Common myeloid progenitor, CD34-positive (primary cell): ENCODE measurements around the gene SLC13A2.

Experiments
- CTCF ChIA-PET: fragments of 350-600 bp; sonication (Branson Sonifier 250); formaldehyde crosslinking; loops from one replicate; lab custom pipeline; 2021; ENCODE audit warnings: antibody characterized with exemption; lab: Charles Lee
- POLR2A ChIA-PET: fragments of 350-600 bp; sonication (Branson Sonifier 250); formaldehyde crosslinking; loops from one replicate; lab custom pipeline; 2021; ENCODE audit warnings: antibody characterized with exemption; lab: Charles Lee
- DNase-seq, 3 donors: peaks; one replicate each; pipeline versions ENCODE4 v3.0.0 to v3.0.0-alpha.2; 2013
- H3K27ac ChIP-seq, 2 experiments: 1 replicate in 1 of 2; 2 replicates in 1 of 2; pipeline ENCODE4 v1.7.0; 2013; ENCODE audit warnings: inconsistent platforms in 2 of 2, low read length in 2 of 2, mild to moderate bottlenecking in 2 of 2, low read depth in 1 of 2, moderate library complexity in 1 of 2; ENCODE audit not compliant: severe bottlenecking in 2 of 2, insufficient read depth in 1 of 2, poor library complexity in 1 of 2
- H3K27me3 ChIP-seq, 5 experiments: replicated peaks in 2 of 5; 1 replicate in 3 of 5; 2 replicates in 2 of 5; pipeline versions ENCODE4 v1.6.1 to v1.7.0; 2013; ENCODE audit warnings: low read length in 4 of 5, mild to moderate bottlenecking in 2 of 5, moderate library complexity in 2 of 5, inconsistent platforms in 1 of 5; ENCODE audit not compliant: insufficient read depth in 5 of 5, control insufficient read depth in 4 of 5
- H3K36me3 ChIP-seq, 4 experiments: 1 replicate in 2 of 4; 2 replicates in 2 of 4; pipeline versions ENCODE4 v1.6.1 to v1.7.0; 2013; ENCODE audit warnings: low read length in 3 of 4, control low read depth in 1 of 4, mild to moderate bottlenecking in 1 of 4; ENCODE audit not compliant: control insufficient read depth in 4 of 4, insufficient read depth in 4 of 4
- H3K4me1 ChIP-seq, 4 experiments: 1 replicate in 3 of 4; 2 replicates in 1 of 4; pipeline versions ENCODE4 v1.6.1 to v1.7.1; 2013; ENCODE audit warnings: low read length in 3 of 4, mild to moderate bottlenecking in 3 of 4, control low read depth in 1 of 4, inconsistent platforms in 1 of 4, moderate library complexity in 1 of 4; ENCODE audit not compliant: control insufficient read depth in 4 of 4, insufficient read depth in 4 of 4; ENCODE audit errors: control extremely low read depth in 1 of 4
- H3K4me3 ChIP-seq, 7 experiments: 1 replicate in 4 of 7; 2 replicates in 3 of 7; pipeline versions ENCODE4 v1.5.1 to v1.7.0; 2013; ENCODE audit warnings: mild to moderate bottlenecking in 7 of 7, low read length in 6 of 7, moderate library complexity in 6 of 7, inconsistent platforms in 2 of 7, low read depth in 2 of 7, control low read depth in 1 of 7; ENCODE audit not compliant: insufficient read depth in 4 of 7, control insufficient read depth in 1 of 7; ENCODE audit errors: extremely low read depth in 1 of 7
- H3K9me3 ChIP-seq, 5 experiments: 1 replicate in 4 of 5; 2 replicates in 1 of 5; pipeline versions ENCODE4 v1.6.1 to v1.7.1; 2013; ENCODE audit warnings: low read length in 4 of 5, mild to moderate bottlenecking in 2 of 5, inconsistent platforms in 1 of 5, low read depth in 1 of 5, moderate library complexity in 1 of 5; ENCODE audit not compliant: control insufficient read depth in 4 of 5, insufficient read depth in 2 of 5; ENCODE audit errors: control extremely low read depth in 1 of 5
- WGBS: methylation state at CpG from one replicate; pipeline ENCODE4 v1.1.5; 2013; ENCODE audit not compliant: insufficient coverage; 5-methylcytosine and 5-hydroxymethylcytosine counted together

The SLC13A2 gene

DNA sequence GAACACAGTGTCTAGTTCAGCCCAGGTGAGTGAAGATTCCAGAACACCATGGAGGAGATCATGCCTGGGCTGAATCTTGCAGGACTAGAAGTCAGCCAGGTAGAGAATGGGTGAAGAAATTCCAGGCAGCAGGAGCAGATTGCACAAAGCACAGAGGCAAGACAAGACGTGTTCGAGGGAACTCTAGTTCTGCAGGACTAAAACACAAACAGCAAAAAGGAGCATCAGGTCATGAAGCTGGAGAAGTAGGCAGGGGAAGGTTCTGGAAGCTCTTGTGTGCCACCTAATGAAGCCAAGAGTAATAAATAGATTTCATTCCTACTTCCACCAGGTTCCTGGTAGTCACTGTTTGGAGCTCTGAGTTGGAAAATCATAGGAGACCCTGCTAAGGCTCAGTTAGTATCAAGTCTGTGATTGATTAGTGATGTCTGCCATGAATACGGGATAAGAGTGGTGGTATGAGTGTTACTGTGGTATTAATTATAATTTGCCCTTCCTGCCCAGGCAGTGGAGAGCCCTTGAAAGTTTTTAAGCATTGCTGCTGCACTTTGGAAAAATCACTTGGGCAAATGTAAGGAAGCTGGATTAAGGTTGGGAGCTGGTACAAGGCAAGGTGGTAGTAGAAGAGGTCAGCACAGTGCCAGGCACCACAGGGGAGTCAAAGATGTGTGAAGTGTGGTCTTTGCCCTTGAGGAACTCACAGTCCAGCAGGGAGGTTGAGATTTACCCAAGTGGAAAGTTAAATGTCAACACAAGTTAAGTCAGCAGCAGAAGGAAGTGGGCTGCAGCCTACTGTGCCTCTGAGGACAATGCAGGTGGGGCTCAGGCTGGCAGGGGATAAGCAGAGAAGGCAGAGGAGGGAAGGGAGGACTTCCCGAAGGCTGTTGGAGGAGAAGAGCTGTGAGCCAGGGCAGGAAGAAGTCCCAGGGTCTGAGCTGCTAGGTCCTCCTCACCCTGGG is 19.2 kb downstream of the SLC13A2 start:
- 76% methylated on average over 4 of the region's 4 CpGs for WGBS

DNA sequence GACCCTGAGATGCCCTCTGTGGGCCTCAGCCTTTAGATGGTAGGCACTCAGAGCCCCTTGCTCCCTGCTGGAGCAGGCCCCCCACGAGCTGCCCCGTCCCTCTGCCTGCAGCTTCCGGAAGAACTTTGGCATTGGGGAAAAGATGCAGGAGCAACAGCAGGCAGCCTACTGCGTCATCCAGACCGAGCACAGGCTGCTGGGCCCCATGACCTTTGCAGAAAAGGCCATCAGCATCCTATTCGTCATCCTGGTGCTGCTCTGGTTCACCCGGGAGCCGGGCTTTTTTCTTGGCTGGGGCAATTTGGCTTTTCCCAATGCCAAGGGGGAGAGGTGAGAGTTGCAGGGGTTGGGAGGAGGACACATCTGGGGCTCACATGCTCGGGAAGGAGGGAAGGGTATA is 20.0 kb downstream of the SLC13A2 start:
- Histone ChIP-seq H3K36me3 (no peaks in the 10 kb centered on the region), H3K4me1 (peaks cover 0 to 6% (median 2%) of the 10 kb centered on the region in 4 experiments), H3K4me3 (no peak overlapping the region), H3K27me3 (no peaks in the 10 kb centered on the region), H3K27ac (no peak overlapping the region), H3K9me3 (no peaks in the 10 kb centered on the region)
- WGBS, result 94% methylated on average over 8 of the region's 9 CpGs
- POLR2A ChIA-PET, result no interaction called here
- CTCF ChIA-PET, result interaction anchor here (0.8 to 17.1 kb wide), 7 partner anchors 8 to 82 kb away, joined by 3 to 260 read pairs (median 4); no protein-coding TSS in a partner anchor
- DNase-seq, result no peak

More for the DNA sequence above, 19.2 kb downstream of the SLC13A2 start:
- Histone ChIP-seq H3K4me3 (no peak overlapping the region), H3K27me3 (no peaks in the 10 kb centered on the region), H3K27ac (no peak overlapping the region), H3K36me3 (no peaks in the 10 kb centered on the region), H3K4me1 (peaks cover 0 to 6% (median 2%) of the 10 kb centered on the region in 4 experiments), H3K9me3 (no peaks in the 10 kb centered on the region)
- DNase-seq, result peak in 1 of 3 donors; percentile 16
- CTCF ChIA-PET, result interaction anchor here (0.8 to 17.1 kb wide), 8 partner anchors 8 to 83 kb away, joined by 3 to 260 read pairs (median 4); no protein-coding TSS in a partner anchor
- POLR2A ChIA-PET, result interaction anchor here (0.6 kb wide), 1 partner anchor 125 kb away, joined by 3 read pairs; no protein-coding TSS in a partner anchor

DNA sequence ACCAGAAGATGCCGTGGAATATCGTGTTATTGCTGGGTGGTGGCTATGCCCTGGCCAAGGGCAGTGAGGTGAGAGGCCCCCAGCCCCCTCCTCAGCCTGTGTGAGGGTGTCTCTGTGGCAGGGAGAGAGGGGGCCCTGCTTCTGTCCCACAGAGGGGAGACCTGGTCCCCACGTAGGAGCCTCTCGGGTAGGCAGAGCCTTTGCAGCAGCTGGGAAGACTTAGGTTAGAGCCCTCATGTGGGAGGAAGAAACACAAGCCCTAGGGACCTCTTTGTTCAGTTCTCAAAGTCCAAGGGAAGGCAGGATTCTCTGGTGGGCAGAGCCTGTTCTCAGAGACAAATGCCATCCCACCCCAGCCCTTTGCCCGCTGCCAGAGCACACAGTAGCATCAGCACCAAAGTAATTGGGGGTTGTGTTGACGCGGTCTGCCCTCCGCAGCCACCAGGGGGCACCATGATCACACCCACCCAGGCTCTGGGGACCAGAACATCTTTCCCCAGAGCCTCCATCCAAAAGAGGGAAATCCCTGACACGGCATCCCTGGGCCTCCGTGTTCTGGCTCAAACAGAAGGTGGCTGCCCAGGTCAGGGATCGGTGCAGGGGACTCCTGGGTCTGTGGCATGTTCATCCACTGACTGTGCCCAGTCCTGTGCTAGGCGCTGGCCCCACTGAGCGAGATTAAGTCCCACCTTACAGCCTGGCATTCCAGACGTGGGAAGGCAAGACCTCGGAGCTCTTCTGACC is 21.2 kb downstream of the SLC13A2 start:
- Histone ChIP-seq H3K9me3 (no peaks in the 10 kb centered on the region), H3K4me1 (peaks cover 0 to 6% (median 2%) of the 10 kb centered on the region in 4 experiments), H3K27ac (no peak overlapping the region), H3K36me3 (no peaks in the 10 kb centered on the region), H3K27me3 (no peaks in the 10 kb centered on the region), H3K4me3 (no peak overlapping the region)
- 36% methylated on average over 10 of the region's 15 CpGs for WGBS
- POLR2A ChIA-PET, result no interaction called here
- DNase-seq, result peak; percentile 63 to 83 (median 75)
- CTCF ChIA-PET, result interaction anchor here (0.6 to 17.1 kb wide), 17 partner anchors 9 to 118 kb away, joined by 3 to 260 read pairs (median 4); no protein-coding TSS in a partner anchor

DNA sequence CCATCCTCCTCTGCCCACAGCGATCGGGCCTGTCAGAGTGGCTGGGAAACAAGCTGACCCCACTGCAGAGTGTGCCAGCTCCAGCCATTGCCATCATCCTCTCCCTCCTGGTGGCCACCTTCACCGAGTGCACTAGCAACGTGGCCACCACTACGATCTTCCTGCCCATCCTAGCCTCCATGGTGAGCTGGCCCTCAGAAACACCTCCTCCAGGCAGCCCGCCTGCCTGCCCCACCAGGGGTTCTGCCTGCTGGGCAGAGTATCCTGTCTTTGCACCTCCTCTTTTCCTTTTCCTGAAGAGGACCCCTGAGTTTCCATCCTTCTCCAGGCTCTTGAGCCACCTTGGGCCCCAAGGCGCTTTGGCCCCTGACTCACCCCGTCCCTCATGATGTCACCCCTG is 22.2 kb downstream of the SLC13A2 start:
- ChIA-PET CTCF (interaction anchor here (0.7 to 17.1 kb wide), 13 partner anchors 9 to 117 kb away, joined by 3 to 260 read pairs (median 4); no protein-coding TSS in a partner anchor), POLR2A (interaction anchor here (1.0 kb wide), 1 partner anchor 13 kb away, joined by 3 read pairs; no protein-coding TSS in a partner anchor)
- DNase-seq, result no peak
- no peak overlapping the region for H3K4me3 ChIP-seq
- H3K27ac ChIP-seq, result no peak overlapping the region
- 93% methylated on average over 8 of the region's 8 CpGs for WGBS
- peaks cover 0 to 6% (median 2%) of the 10 kb centered on the region in 4 experiments for H3K4me1 ChIP-seq
- no peaks in the 10 kb centered on the region for H3K27me3 ChIP-seq
- no peaks in the 10 kb centered on the region for H3K9me3 ChIP-seq
- H3K36me3 ChIP-seq, result no peaks in the 10 kb centered on the region

DNA sequence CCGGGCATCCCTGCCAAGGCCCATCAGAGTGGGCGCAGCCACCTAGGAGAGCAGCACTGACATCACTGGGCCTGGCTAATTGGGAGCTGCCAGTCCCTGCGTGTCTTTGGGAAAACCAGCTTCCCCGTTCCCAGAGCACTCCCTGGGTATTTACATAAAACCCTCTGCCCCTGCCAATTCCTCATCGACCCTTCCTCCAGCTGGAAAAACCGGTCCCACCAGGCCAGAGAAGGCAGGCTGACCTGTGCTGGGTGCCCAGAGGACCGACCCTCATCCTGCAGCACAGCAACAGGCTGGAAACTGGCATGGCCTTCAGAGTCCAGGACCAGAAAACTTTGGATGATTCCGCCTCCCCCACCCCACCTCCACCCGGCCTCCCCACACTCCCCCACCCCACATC is 24.5 kb downstream of the SLC13A2 start:
- CTCF ChIA-PET, result interaction anchor here (1.1 to 17.1 kb wide), 3 partner anchors 21 to 113 kb away, joined by 3 to 260 read pairs (median 10); no protein-coding TSS in a partner anchor
- Histone ChIP-seq H3K36me3 (no peaks in the 10 kb centered on the region), H3K4me1 (peaks cover 0 to 3% (median 1%) of the 10 kb centered on the region in 4 experiments), H3K27me3 (no peaks in the 10 kb centered on the region), H3K4me3 (no peak overlapping the region), H3K27ac (no peak overlapping the region), H3K9me3 (no peaks in the 10 kb centered on the region)
- DNase-seq, result no peak
- POLR2A ChIA-PET, result no interaction called here
- 86% methylated on average over 5 of the region's 9 CpGs for WGBS

DNA sequence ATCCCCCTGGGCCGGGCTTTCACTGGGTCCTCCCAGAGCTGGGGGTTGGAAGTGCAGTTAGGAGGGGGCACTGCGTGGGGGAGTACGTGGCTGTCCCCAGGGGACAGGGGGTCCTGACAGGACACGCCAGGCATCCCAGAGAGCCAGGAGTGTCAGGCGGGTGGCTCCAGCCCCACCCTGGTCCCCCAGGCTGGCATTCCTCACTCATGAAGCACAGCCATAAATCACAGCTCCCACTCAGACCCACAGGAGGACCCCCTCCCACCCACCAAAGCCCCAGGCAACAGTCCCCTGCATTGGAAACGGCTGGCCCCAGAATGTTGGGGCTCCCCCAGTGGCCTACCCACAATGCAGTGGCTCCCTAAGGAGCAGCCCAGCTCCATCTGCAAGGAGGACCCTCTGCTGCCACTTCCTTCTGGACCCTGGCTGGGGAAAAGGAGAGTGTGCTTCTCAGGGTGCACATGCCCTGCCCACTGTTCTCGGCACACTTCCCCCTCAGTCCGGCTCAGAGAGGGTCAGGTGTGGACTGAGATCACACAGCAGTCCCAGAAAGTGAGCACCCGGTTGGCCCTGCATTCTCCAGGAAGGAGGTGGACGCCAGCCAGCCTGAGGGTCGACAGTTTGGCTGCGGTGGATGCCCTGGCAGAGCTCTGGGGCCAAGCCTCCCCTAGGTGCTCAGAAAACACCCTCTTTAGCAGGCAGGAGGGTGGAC is 25.4 kb downstream of the SLC13A2 start:
- CTCF ChIA-PET, result interaction anchor here (1.3 to 17.1 kb wide), 3 partner anchors 20 to 48 kb away, joined by 4 to 260 read pairs (median 10); no protein-coding TSS in a partner anchor
- H3K4me1 ChIP-seq, result no peaks in the 10 kb centered on the region
- 90% methylated on average over 11 of the region's 12 CpGs for WGBS

More for the DNA sequence above, 25.4 kb downstream of the SLC13A2 start:
- Histone ChIP-seq H3K27me3 (no peaks in the 10 kb centered on the region), H3K9me3 (no peaks in the 10 kb centered on the region), H3K27ac (no peak overlapping the region), H3K36me3 (no peaks in the 10 kb centered on the region), H3K4me3 (no peak overlapping the region)
- POLR2A ChIA-PET, result no interaction called here
- DNase-seq, result no peak
